Measurements from ENCODE around the gene ZDHHC12.

DNA sequence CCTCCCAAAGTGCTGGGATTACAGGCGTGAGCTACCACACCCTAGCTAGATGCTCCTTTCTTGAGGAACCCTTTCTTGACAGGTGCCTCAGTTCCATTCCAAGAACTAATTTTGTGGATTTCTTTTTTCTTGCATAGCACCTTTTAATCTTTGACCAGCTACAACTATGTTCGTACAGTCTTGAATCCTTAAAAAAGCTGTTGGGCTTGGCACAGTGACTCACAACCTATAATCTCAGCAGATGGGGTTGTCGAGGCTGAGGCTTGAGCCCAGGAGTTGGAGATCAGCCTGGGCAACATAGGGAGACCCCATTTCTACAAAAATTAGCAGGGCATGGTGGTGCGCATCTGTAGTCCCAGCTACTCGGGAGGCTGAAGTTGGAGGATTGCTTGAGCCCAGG is 49.1 kb upstream of the ZDHHC12 start:
- no peak for TF ChIP-seq JUND (IDR thresholded peaks at IDR 0.05)
- TF ChIP-seq, protein P1, sequence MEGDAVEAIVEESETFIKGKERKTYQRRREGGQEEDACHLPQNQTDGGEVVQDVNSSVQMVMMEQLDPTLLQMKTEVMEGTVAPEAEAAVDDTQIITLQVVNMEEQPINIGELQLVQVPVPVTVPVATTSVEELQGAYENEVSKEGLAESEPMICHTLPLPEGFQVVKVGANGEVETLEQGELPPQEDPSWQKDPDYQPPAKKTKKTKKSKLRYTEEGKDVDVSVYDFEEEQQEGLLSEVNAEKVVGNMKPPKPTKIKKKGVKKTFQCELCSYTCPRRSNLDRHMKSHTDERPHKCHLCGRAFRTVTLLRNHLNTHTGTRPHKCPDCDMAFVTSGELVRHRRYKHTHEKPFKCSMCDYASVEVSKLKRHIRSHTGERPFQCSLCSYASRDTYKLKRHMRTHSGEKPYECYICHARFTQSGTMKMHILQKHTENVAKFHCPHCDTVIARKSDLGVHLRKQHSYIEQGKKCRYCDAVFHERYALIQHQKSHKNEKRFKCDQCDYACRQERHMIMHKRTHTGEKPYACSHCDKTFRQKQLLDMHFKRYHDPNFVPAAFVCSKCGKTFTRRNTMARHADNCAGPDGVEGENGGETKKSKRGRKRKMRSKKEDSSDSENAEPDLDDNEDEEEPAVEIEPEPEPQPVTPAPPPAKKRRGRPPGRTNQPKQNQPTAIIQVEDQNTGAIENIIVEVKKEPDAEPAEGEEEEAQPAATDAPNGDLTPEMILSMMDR (IDR thresholded peaks at IDR 0.05; ENCODE audit: low read depth, low read length, missing input control): no peak

All from liver (tissue), 3 donors.